GM13976 (cell line): ENCODE results near the gene TKT.
"Not testable (repeated sequence)": the region's sequence is repeated elsewhere in the genome, so short reads cannot be mapped to it uniquely, and the experiment has no call there.

ENCODE experiments used
- DNase-seq: peaks from one replicate; pipeline ENCODE4 v3.0.0; 2012; ENCODE audit warnings: low spot score
- CTCF ChIP-seq: IDR thresholded peaks from 2 replicates; pipeline ENCODE4 v1.5.1; 2012; ENCODE audit warnings: borderline replicate concordance, mild to moderate bottlenecking; ENCODE audit not compliant: insufficient read depth; ENCODE audit errors: extremely low read depth, missing control alignments, control extremely low read depth
- in situ Hi-C: fragments of 300-500 bp; cut with MboI; formaldehyde crosslinking; loops from one replicate; pipeline ENCODE4 v1.12.0; 2022; ENCODE audit warnings: low sequenced_read_pairs, mixed read lengths, inconsistent platforms; ENCODE audit not compliant: unreplicated experiment

The TKT gene

GRCh38 chr3:53274938-53275605 is 19.2 kb upstream of the TKT start:
- TF ChIP-seq CTCF, result no peak
- in situ Hi-C loops, result no loop called here

DNA sequence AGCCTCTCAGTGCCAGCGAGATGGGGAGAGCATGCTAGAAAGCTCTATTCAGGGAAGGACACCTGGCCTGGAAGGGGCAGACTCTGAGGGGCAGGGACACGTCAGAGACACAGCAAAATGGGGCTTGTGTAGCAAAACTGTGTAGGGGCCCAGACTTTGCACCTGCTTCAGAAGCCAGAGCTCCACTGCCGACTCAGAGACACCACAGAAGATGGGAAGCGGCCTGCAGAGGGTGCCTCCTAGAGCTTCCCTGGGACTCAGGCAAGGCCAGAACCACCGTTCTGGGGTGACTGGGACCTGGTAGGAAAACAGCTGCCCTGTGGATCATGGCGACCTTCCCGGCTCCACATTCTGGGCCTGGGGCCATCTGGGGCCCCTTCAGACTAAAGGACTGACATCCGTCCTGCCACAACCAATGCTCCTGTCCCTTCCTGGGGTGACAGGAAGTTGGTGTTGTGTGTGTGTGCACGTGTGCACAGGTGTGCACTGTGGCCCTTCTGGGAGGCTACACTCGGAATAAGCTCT is 17.4 kb upstream of the TKT start:
- DNase-seq, result no peak
- in situ Hi-C loops, result no loop called here
- no peak for TF ChIP-seq CTCF

More at GRCh38 chr3:53274938-53275605, 19.2 kb upstream of the TKT start:
- DNase-seq, result no peak

DNA sequence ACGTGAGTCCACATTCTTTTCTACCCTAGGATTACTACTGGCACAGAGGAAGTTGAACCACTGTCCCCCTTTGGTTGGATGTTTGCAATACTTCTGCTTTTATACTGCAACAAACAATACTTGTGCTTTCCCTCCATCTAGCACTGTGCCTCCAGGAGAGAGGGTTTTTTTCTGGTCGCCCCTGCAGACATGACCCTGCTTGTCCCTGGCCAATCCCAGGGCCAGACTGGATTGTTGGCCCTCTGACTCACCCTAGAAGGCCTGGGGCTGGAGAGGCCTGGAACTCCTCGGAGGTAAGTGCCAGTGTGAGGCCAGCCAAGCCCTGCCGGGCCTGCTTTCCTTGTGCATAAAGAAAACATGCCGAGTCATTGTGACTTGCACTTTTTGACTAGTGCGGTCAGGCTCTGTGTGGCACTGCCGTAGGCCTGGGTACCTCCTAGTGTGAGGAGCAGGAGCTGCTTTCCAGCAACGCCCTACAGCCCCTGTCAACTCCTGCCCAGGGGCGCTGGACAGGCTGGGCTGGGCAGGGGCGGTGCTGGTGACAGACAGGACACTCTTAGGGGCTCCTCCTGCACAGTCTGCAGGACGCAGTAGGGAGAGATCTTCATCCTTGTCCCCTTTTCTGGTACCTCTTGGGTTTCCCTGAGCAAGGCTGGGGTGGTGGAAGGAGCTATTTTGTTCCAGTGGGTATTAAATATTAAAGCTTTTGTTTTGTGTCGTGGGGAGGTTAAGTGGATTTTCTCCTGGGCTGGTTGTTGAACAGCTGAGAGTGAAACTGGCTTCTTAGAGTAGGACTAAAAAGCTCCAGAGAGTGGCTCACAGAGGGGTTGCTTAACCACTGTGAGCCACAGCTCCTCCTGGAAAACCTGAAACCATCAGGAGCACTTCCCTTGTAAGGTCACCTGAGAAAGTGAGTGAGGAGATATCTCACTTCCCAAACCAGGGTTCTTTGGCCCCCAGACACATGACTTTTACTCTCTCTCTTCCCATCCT is 14.4 kb upstream of the TKT start:
- in situ Hi-C loops, result no loop called here
- no peak for TF ChIP-seq CTCF
- no peak for DNase-seq

- in situ Hi-C loops, DNase-seq: not testable (repeated sequence)
Measured at GRCh38 chr3:53269193-53269592, 13.4 kb upstream of the TKT start.

- TF ChIP-seq CTCF, result no peak
- DNase-seq, result no peak
- in situ Hi-C loops, result no loop called here
Measured at GRCh38 chr3:53267766-53268165, 11.9 kb upstream of the TKT start.

DNA sequence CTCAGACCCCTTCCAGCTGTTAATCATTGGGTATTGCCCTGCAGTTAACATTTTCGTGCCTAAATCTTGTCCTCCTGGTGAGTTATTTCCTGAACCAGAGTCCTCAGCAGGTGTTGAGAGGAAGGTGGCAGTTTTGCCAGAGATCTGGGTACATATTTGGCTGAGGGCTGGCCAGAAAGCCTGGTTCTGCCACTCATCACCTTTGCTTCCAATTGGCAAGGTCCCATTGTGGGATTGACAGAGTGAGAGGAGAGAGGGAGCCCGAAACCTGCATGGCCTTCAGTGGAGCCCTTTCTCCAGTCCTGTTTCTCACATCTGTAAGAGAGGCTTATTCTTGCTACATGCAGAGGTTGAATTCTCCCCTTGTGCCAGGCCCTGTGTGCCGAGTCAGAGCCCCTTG is 8.9 kb upstream of the TKT start:
- in situ Hi-C loops, result no loop called here
- DNase-seq, result no peak
- TF ChIP-seq CTCF, result no peak

- no peak for DNase-seq
- in situ Hi-C loops, result no loop called here
- TF ChIP-seq CTCF, result no peak
Measured at GRCh38 chr3:53263907-53264306, 8.1 kb upstream of the TKT start.
